Fibroblast of upper back skin (primary cell): Measurements from ENCODE around the gene TGM2.

Experiments
- DNase-seq: peaks from one replicate; pipeline ENCODE4 v3.0.0-alpha.2; 2013

The TGM2 gene

GRCh38 chr20:38085026-38085425, 80.0 kb downstream of the TGM2 start:
- DNase-seq = no peak

DNA sequence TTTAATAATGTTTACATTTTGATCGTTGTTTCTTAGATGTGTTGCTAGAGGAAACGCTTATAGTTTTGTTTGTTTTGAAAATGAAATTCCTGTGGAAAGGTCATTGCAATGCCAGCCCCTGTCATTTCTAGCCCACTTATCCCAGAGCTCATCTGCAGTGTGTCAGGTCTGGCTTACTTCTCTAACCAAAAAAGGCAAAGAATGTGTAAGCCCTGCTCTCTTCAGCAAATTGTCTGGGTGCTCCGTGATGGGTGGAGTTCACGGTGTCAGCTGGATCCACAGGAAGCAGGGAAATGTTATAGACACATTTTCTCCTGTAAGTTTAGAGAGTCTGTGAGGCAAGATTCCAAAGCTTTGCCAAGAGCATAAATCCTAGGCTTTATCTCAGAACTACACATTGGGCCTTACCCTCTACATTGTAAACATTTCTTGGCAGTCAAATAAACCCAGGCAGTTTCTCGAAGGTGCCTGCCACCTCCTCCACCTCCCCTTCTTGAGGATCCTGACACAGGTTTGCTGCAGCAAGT, 80.6 kb downstream of the TGM2 start:
- peak; percentile 82 for DNase-seq

- no peak for DNase-seq
Observed at GRCh38 chr20:38083338-38084048, 81.6 kb downstream of the TGM2 start.

GRCh38 chr20:38082894-38083293, 82.2 kb downstream of the TGM2 start:
- no peak for DNase-seq

DNA sequence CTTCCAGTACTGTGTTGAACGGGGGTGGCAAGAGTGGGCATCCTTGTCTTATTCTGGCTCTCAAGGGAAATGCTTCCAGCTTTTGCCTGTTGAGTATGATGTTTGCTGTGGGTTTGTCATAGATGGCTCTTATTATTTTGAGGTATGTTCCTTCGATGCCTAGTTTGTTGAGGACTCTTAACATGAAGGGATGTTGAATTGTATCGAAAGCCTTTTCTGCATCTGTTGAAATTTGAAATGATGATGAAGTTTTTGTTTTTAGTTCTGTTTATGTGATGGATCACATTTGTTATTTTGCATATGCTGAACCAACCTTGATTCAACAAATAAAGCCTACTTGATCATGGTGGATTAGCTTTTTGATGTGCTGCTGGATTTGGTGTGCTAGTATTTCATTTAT, 83.5 kb downstream of the TGM2 start:
- DNase-seq = no peak

DNA sequence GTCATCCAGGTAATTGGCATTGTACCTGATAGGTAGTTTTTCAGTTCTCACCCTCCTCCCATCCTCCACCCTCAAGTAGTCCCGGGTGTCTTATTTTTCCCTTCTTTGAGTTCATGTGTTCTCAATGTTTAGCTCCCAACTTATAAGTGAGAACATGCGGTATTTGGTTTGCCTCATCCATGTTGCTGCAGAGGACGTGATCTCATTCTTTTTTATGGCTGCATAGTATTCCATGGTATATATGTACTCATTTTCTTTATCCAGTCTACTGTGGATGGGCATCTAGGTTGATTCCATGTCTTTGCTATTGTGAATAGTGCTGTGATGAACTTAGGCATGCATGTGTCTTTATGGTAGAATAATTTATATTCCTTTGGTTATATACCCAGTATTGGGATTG, 85.7 kb downstream of the TGM2 start:
- no peak for DNase-seq

DNA sequence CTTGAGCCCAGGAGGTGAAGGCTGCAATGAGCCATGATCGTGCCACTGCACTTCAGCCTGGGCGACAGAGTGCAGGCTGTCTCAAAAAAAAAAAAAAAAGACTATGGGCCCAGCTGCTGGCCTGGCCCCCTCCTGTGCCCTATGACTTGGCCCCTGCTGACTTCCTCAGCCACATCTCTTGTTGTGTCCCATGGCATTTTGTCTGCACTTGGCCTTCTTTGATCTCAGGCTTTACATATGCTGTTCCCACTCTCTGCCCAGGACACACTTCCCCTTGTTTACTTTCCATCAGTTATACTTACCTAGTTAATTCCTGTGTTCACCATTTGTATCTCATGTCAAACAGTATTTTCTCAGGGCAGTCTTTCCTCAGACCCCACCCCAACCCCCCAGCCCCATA, 87.0 kb downstream of the TGM2 start:
- DNase-seq = no peak
